PFSK-1 (cell line): ENCODE data around the gene KCNMA1.

Experiments used
- POLR2AphosphoS5 ChIP-seq: IDR thresholded peaks from 2 replicates; pipeline ENCODE4 v1.6.1; 2012; ENCODE audit warnings: low read depth, mild to moderate bottlenecking, control low read depth, low read length, moderate library complexity
- REST ChIP-seq, 2 experiments: IDR thresholded peaks; 2 replicates each; pipeline versions ENCODE4 v1.6.1 to v1.8.0; 2011 to 2012; ENCODE audit warnings: low read depth in 2 of 2, low read length in 2 of 2, control low read depth in 1 of 2, inconsistent platforms in 1 of 2, mild to moderate bottlenecking in 1 of 2, moderate library complexity in 1 of 2; ENCODE audit not compliant: insufficient read depth in 1 of 2
- SIN3A ChIP-seq: IDR thresholded peaks from 2 replicates; pipeline ENCODE4 v1.6.1; 2012; ENCODE audit warnings: mild to moderate bottlenecking, low read length, moderate library complexity, borderline replicate concordance; ENCODE audit not compliant: insufficient read depth
- TAF1 ChIP-seq: IDR thresholded peaks from 2 replicates; pipeline ENCODE4 v1.6.1; 2012; ENCODE audit warnings: low read length, control low read depth, borderline replicate concordance; ENCODE audit not compliant: insufficient read depth

DNA sequence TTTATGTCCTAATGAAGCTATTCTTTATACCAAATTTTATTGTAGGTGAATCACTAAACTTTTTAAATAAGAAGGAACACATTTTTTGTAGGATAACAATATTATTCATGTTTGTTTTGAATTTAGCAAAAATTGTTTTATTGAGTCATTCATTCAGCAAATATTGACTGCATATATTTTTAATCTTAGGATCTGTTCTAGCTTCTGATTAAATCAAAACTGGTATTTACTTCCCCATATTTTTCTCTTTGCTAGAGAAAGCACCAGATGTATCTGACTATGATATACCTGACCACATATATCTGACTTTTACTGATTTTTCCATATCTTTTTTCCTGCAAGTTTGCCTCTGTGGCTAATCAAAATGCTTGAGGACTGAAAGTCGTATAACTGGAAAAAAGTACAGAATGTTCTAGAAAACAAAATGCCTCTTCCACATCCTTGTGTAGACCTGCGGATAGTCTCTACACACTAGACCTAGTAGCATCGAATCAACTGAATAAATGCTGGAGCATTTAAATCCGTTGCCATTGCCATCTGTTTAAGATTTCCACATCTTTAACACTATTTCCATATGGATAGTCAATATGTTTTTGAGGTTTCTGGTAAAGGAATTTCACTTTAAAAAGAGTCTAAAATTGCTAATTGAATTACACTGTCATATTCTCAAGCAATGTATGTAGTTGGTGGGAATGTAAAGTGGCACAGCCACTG is 594.7 kb downstream of the KCNMA1 start:
- TF ChIP-seq TAF1 (no peak), REST (IDR thresholded peaks at IDR 0.05; ENCODE audit: insufficient read depth in 1 of 2, low read depth in 2 of 2, low read length in 2 of 2) (no peak), SIN3A (no peak), POLR2AphosphoS5 (no peak)
